WERI-Rb-1 (cell line): Measurements from ENCODE around the gene EMC9.

ENCODE experiments used
- DNase-seq: peaks from one replicate; pipeline ENCODE4 v3.0.0-alpha.2; 2020
- H3K27ac ChIP-seq: fragments of 250-450 bp; sonication (Bioruptor Pico); 2 replicates; pipeline ENCODE4 v1.5.1; 2020; ENCODE audit warnings: mild to moderate bottlenecking, moderate library complexity
- H3K27me3 ChIP-seq: fragments of 250-450 bp; sonication (Bioruptor Pico); 2 replicates; pipeline ENCODE4 v1.5.1; 2021; ENCODE audit warnings: mild to moderate bottlenecking, low read depth, moderate library complexity; ENCODE audit not compliant: insufficient read depth, severe bottlenecking
- H3K36me3 ChIP-seq: fragments of 250-450 bp; sonication (Bioruptor Pico); 2 replicates; pipeline ENCODE4 v1.5.1; 2020; ENCODE audit warnings: mild to moderate bottlenecking, moderate library complexity
- H3K4me3 ChIP-seq: 2 replicates; pipeline ENCODE4 v1.5.1; 2011; ENCODE audit warnings: low read depth, mild to moderate bottlenecking, control low read depth, low read length
- H3K9me3 ChIP-seq: fragments of 250-450 bp; sonication (Bioruptor Pico); 2 replicates; pipeline ENCODE4 v1.5.1; 2021; ENCODE audit warnings: mild to moderate bottlenecking, moderate library complexity; ENCODE audit not compliant: severe bottlenecking
- TF ChIP-seq, protein P1 (sequence below): IDR thresholded peaks from 2 replicates; pipeline ENCODE4 v1.5.1; 2011; ENCODE audit warnings: low read depth, mild to moderate bottlenecking, control low read depth, inconsistent platforms, low read length

Gene EMC9

DNA sequence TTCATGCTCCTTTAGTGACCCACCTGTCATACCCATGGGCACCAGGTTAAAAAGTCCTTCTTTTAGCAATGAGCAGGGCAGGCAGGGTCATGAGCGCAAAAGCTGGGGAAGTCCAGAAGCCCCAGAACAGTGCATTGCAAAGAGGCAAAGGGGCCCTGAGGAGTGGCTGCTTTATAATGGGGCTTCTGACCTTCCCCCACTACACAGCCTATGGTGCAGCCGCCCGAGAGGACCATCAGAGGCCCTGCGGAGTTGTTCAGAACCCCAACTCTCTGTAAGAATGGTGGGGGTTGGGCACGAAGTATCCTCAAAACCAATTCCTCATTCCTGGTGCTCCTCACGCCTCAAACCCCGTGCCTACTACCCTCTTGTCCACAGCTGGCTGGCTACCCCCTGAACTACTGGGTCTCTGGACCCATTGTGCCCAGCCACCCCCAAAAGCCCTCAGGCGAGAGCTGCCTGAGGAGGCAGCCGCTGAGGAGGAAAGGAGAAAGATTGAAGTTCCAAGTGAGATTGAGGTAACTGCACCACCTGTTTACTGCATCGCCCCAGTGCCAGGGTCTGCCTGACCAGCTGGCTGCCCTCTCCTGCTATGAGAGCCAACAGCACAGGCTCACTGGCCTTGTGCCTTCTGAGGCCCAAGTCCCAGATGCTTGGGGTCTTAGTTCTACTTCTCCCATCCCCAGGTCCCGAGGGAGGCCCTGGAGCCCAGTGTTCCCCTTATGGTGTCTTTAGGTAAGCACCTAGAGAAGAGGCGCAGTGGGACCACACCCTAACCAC lies 37.2 kb upstream of the EMC9 start:
- H3K36me3 ChIP-seq = peaks cover 94% of the 10 kb centered on the region
- TF ChIP-seq, protein P1, sequence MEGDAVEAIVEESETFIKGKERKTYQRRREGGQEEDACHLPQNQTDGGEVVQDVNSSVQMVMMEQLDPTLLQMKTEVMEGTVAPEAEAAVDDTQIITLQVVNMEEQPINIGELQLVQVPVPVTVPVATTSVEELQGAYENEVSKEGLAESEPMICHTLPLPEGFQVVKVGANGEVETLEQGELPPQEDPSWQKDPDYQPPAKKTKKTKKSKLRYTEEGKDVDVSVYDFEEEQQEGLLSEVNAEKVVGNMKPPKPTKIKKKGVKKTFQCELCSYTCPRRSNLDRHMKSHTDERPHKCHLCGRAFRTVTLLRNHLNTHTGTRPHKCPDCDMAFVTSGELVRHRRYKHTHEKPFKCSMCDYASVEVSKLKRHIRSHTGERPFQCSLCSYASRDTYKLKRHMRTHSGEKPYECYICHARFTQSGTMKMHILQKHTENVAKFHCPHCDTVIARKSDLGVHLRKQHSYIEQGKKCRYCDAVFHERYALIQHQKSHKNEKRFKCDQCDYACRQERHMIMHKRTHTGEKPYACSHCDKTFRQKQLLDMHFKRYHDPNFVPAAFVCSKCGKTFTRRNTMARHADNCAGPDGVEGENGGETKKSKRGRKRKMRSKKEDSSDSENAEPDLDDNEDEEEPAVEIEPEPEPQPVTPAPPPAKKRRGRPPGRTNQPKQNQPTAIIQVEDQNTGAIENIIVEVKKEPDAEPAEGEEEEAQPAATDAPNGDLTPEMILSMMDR = no peak
- peak overlapping the region; percentile 51; the same call in 1 of the 2 replicates for H3K27ac ChIP-seq

DNA sequence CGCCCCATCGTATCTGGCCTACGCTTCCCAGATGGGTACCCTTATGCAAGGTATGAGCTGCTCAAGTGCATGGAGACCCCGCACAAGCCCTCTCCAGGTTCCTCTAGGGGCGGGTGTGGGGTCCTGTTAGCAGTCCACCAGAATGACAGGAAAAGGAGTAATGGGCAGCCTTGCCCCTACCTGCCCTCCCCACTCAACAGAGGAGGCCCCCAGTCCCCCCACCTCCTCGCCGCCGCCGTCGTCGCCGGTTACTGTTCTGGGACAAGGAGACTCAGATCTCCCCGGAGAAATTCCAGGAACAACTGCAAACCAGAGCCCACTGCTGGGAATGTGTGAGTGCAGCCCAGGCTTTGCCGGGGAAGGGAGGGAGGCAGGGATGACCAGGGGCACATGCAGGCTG lies 36.5 kb upstream of the EMC9 start:
- no peak overlapping the region for H3K27ac ChIP-seq
- H3K4me3 ChIP-seq = no peak overlapping the region
- TF ChIP-seq, protein P1 = no peak
- no peak for DNase-seq
- H3K9me3 ChIP-seq = no peaks in the 10 kb centered on the region
- H3K27me3 ChIP-seq = no peaks in the 10 kb centered on the region
- peaks cover 94% of the 10 kb centered on the region for H3K36me3 ChIP-seq

More for the DNA sequence above, 37.2 kb upstream of the EMC9 start:
- no peaks in the 10 kb centered on the region for H3K9me3 ChIP-seq
- no peak overlapping the region for H3K4me3 ChIP-seq
- DNase-seq = no peak
- H3K27me3 ChIP-seq = no peaks in the 10 kb centered on the region

DNA sequence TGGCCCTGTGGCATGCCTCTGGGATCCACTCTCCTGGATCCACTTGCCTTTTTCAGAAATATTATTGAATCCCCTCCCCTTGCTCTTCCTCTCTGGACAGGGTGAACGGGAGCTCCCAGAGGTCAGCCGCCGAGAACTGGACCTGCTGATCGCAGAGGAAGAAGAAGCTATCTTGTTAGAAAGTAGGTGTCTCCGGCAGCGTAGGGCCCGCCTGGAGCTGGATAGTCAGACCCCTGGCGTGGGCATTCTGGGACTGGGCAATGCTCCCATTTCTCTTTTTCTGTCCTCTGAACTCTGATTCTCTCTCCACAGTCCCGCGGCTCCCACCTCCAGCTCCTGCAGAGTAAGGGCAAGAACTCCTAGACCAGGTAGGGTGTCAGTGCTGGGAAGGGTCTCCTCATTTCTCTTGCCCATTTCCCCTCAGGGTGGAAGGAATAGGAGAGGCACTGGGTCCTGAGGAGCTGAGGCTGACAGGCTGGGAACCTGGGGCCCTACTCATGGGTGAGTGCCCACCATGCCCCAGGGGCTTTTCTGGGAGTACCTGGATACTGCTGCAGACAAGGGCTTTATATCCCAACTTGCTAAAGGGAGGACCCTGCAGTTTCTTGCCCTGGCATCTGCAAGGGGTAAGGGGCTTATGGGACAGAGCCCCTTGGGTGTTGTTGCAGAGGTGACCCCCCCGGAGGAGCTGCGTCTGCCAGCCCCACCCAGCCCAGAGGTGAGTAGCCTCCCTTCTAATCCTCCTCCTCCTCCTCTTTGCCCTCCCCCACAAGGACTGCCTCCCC lies 35.8 kb upstream of the EMC9 start:
- Histone ChIP-seq H3K27ac (no peak overlapping the region), H3K36me3 (peaks cover 94% of the 10 kb centered on the region), H3K4me3 (no peak overlapping the region), H3K9me3 (no peaks in the 10 kb centered on the region), H3K27me3 (no peaks in the 10 kb centered on the region)
- no peak for DNase-seq
- TF ChIP-seq, protein P1 = no peak

DNA sequence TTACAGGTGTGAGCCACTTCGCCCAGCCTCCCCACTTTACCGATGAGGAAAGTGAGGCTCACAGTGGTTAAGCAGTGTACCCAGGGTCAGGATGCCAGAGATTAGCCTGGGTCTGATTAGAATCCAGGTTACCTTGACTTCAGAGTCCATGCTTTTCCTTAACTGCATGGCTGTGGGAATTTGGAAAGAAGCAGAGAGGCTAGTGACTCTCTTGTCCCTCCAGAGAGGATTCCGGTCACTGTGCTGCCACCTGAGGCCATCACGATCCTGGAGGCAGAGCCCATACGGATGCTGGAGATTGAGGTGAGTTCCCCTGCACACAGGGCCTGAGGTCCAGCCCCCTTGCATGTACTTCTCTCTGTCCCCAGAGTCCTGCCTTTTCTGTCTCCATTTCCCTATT lies 35.2 kb upstream of the EMC9 start:
- no peak for DNase-seq
- TF ChIP-seq, protein P1 = no peak
- no peak overlapping the region for H3K27ac ChIP-seq
- H3K9me3 ChIP-seq = no peaks in the 10 kb centered on the region
- H3K4me3 ChIP-seq = no peak overlapping the region
- H3K36me3 ChIP-seq = peaks cover 91% of the 10 kb centered on the region
- no peaks in the 10 kb centered on the region for H3K27me3 ChIP-seq

DNA sequence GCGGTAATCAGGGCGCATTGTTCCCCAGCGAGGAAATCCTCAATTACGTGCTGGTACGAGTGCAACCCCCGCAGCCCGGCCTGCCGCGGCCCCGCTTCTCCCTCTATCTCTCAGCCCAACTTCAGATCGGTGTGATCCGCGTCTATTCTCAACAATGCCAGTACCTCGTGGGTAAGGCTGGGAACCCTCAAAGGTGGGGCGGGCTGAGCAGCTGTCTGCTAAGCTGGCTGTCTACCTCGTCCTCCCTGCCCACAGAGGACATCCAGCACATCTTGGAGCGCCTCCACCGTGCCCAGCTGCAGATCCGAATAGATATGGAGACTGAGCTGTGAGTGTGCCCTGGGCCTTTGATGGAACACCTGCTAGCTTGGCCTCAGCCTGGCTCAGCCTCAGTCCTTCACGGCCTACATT lies 31.5 kb upstream of the EMC9 start:
- Histone ChIP-seq H3K27me3 (no peaks in the 10 kb centered on the region), H3K27ac (peak overlapping the region; percentile 90), H3K36me3 (peaks cover 53% of the 10 kb centered on the region), H3K4me3 (peak overlapping the region; percentile 75), H3K9me3 (no peaks in the 10 kb centered on the region)
- no peak for DNase-seq
- TF ChIP-seq, protein P1 = no peak
